HG02763 (cell line): ENCODE data around the gene IFT172.
"Not testable (repeated sequence)": the region's sequence is repeated elsewhere in the genome, so short reads cannot be mapped to it uniquely, and the experiment has no call there.

Experiments used
- ATAC-seq: cut with Tn5 transposase; IDR thresholded peaks from one replicate; pipeline ENCODE4 v1.9.1; 2021; ENCODE audit warnings: mild to moderate bottlenecking, moderate library complexity; ENCODE audit not compliant: unreplicated experiment

IFT172 gene, protein sequence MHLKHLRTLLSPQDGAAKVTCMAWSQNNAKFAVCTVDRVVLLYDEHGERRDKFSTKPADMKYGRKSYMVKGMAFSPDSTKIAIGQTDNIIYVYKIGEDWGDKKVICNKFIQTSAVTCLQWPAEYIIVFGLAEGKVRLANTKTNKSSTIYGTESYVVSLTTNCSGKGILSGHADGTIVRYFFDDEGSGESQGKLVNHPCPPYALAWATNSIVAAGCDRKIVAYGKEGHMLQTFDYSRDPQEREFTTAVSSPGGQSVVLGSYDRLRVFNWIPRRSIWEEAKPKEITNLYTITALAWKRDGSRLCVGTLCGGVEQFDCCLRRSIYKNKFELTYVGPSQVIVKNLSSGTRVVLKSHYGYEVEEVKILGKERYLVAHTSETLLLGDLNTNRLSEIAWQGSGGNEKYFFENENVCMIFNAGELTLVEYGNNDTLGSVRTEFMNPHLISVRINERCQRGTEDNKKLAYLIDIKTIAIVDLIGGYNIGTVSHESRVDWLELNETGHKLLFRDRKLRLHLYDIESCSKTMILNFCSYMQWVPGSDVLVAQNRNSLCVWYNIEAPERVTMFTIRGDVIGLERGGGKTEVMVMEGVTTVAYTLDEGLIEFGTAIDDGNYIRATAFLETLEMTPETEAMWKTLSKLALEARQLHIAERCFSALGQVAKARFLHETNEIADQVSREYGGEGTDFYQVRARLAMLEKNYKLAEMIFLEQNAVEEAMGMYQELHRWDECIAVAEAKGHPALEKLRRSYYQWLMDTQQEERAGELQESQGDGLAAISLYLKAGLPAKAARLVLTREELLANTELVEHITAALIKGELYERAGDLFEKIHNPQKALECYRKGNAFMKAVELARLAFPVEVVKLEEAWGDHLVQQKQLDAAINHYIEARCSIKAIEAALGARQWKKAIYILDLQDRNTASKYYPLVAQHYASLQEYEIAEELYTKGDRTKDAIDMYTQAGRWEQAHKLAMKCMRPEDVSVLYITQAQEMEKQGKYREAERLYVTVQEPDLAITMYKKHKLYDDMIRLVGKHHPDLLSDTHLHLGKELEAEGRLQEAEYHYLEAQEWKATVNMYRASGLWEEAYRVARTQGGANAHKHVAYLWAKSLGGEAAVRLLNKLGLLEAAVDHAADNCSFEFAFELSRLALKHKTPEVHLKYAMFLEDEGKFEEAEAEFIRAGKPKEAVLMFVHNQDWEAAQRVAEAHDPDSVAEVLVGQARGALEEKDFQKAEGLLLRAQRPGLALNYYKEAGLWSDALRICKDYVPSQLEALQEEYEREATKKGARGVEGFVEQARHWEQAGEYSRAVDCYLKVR (N-terminal part only)

DNA sequence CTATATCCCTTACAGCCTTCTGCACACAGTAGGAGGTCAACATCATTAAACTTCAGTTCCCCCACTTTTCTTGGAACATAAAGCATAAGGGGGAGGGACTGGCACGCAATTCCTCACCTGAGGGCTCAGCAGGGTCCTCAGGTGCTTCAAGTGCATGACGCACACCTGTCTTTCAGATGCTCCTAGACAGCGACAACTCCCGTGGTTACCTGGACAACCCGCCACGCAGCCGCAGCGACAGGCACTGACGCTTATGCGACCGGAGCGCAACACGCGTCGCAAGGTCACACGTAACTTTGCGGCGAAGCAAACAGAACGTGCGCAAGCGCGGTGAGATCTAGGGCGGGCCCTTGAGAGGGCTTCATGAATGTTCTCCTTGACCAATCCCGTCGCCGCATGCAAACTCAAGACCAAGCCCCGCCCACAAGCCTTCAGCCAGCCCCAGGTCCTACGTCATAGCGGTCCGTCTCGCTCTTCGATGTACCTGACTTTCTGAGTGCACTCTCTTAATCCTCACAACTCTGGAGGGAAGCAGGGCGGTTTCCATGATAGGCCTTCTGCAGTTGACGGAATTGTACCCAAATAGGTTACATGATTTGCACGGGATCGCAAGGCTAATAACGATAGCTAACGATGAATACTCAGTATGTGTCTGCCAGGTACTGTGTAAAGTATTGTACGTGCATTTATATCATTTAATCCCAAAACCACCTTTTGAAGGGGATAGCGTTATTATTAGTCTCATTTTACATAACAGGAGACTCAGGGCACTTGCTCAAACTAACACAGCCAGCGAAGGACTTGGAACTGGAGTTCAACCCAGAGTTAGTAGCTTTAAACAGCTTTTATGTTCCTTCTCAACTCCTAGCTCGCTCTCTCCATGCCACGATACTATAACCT, at the start of gene IFT172:
Gene IFT172 (minus strand): TSS at position 246 of the 900 bp plus-strand sequence. CDS start 90 bp downstream, at position 156.
- ATAC-seq = peak; percentile 90

DNA sequence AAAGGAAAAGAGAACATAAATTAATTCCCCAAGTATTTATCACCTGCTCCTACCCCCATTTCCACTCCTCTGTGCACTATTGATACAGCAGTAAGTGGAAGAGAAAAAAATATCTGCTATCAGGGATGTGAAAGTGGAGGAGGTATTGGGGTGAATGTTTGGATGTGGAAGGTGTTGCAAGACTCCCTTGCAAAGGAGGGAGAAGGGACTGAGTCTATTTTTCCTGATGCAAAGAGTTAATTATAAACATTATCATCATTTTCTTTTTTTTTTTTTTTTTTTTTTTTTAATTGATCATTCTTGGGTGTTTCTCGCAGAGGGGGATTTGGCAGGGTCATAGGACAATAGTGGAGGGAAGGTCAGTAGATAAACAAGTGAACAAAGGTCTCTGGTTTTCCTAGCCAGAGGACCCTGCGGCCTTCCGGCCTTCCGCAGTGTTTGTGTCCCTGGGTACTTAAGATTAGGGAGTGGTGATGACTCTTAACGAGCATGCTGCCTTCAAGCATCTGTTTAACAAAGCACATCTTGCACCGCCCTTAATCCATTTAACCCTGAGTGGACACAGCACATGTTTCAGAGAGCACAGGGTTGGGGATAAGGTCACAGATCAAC, 49.4 kb upstream of the IFT172 start:
- ATAC-seq = not testable (repeated sequence)

DNA sequence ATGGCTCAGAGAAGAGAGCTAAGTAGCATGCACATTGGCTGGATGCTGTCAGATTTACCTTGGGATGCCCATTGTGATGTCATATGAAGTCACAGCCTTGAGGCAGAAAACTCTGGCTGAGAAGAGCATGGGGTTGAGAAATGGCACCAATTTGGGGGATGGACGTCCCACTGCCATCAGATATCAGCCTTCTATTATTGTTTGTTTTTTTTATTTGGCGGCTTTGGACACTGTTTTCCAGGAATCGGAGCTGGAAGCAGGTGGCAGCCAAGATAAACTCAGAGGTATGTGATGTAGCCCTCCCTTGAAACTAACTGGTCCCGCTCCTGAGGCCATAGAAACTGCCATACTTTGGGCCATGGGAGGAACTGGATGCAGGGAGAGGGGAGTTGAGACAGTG, 47.7 kb upstream of the IFT172 start:
- no peak for ATAC-seq

DNA sequence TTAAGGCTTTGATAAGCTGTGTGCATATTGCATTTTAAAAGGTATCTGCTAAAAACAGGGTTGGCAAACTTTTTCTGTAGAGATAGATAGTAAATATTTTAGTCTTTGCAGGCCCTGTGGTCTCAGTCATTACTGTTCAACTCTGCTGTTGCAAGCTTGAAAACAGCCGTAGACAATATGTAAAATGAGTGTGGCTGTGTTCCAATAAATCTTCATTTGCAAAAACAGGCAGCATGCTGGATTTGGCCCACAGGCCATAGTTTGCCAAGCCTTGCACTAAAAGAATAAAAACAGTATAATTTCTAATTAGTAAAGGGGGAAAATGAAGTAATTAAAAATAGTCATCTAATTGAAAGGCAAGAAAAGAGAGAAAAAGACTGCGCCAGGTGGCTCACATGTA, 42.4 kb upstream of the IFT172 start:
- no peak for ATAC-seq

DNA sequence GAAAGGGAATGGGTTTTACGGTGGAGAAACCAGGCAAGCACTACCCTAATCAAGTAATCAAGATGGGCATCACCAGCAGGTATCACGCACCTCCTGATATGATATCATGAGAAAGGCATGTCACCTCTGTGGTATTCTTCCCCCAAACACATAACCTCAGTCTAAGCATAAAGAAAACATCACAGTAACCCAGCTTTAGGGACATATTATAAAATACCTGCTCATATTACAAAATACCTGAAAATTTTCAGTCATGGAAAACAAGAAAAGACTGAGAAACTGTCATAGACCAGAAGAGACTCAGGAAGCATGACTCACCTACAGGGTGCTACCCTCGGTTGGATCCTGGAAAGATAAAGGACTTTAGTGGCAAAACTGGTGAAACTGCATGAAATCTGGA, 37.6 kb upstream of the IFT172 start:
- no peak for ATAC-seq

DNA sequence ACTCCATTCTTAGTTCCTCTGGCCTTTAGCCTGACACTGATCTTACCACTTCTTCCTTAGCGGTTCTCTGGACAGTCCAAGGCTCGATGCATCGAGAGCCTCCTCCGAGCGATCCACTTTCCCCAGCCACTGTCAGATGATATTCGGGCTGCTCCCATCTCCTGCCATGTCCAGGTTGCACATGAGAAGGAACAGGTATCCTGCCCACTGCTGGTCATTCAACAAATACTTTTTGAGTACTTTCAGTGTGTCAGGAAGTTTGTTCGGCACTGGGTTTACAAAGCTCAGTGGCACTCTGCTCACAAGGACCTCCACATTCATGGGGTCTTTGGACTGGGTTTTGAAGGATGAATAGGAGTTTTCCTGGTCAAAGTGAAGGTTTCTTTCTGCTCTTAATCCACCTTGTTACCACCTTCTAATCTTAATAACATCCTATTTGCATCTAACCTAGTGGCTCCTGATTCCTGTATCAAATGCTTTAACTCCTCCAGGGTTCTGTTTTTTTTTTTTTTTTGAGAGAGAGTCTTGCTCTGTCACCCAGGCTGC, 32.9 kb upstream of the IFT172 start:
- ATAC-seq = no peak

DNA sequence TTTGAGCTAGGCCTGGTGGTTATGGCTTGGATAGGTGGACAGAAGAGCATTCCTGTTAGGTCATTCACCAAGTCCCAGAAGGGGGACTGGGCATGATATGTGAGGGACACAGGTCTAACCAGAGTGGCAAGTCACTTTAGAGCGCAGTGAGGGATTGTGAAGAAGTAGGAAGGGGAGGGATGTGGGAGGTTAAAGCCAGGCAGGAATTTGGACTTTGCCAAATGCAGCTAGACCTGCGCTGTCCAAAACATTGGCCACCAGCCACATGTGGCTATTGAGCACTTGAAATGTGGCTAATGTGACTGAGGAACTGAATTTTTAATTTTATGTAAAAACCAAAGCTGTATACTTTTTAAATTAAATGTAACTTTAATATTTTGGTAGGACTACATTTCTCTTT, 30.8 kb upstream of the IFT172 start:
- ATAC-seq = no peak

DNA sequence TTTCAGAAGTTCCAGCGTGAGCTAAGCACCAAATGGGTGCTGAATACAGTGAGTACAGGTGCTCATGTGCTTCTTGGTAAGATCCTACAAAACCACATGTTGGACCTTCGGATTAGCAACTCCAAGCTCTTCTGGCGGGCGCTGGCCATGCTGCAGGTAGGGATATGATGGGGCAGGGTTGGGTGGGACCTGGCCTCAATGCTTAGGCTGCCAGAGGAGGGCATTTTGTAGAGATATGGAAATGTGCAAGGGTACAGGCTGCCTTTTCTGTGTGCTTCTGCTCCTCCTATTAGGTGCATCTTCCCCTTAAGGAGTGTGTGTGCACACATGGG, 29.2 kb upstream of the IFT172 start:
- no peak for ATAC-seq

DNA sequence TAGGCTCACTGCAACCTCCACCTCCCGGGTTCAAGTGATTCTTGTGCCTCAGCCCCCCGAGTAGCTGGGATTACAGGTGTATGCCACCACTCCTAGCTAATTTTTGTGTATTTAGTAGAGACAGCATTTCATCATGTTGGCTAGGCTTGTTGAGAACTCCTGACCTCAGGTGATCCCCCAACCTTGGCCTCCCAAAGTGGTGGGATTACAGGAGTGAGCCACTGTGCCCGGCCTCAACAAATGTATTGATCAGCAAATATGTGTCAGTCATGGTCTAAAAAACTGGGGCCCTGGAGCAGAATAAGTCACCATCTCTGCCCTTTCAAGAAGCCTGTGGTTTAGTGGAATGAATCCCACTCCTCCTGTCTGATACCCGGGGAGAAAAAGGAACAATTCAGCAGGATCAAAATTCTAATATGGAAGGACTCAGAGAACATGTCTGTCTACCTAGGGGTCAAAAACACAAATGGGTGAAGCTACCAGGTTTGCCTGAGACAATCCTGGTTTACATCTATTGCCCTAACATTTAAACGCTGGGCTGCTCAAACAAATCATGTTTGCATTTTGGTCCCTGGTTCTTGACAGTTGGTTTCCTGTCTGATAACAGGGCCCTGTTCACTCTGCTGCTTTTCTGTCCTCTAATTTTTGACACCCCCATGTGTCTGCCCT, 28.7 kb upstream of the IFT172 start:
- ATAC-seq = no peak

DNA sequence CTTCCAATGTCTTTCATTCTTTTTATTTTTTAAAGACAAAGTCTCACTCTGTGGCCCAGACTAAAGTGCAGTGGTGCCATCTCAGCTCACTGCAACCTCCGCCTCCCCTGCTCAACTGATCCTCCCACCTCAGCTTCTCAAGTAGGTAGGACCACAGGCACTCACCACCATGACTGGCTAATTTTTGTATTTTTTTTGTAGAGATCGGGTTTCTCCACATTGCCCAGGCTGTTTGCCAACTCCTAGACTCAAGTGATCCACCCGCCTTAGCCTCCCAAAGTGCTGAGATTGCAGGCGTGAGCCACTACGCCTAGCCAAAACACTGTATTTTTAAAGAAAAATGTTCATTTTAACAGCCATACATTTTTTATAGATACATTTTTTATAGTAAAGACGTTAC, 19.8 kb upstream of the IFT172 start:
- ATAC-seq = no peak

DNA sequence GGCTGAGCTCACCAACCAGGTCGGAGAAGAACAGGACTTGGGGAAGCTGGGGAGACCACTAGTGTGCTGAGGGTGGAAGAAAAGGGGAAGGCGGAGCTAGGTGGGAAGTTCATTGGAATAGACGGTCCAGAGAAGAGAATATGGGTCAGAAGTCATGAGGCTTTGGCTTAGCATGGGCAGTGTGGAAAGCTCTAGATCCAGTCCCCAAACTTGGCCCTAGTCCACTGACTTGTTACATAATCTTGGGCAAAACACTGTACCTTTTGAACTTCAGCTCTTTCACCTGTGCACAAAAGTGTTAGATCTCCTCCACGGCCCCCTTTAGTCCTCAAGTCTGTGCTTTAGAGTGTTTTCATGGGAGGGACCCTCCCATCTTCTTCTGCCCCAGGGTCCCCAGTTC, 17.8 kb upstream of the IFT172 start:
- no peak for ATAC-seq

DNA sequence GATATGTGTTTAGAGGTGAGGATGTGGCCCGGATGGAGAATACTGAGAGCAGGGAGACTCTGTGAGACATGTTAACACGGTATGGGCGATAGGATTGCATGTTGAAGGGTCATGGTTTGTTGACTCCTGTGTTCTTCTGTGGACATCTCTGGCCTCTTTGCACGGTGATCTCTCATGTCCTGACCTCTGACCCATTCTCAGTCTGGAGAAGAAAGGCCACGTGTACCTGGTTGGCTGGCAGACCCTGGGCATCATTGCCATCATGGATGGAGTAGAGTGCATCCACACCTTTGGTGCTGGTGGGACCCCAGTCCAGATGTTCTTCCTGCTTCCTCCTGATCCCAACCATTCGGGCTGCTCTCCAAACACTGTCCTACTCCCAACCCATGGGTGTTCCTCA, 17.0 kb upstream of the IFT172 start:
- no peak for ATAC-seq

DNA sequence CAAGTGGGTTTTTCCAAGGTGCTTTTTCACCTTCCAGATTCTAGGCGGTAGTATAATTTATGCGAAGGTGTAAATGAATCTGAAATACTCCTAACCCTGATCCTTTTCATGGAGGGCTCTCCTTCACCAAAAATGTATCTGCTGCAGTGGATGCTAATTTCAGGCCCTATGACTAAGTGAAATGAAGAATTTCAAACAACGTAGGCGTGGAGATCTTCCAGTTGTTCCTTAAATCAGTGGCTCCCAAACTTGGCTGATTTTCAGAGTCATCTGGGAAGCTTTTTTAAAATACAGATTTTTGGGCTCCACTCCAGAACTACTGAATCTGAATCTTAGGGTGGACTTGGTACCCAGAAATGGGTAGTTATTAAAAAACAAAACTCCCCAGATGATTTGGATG, 12.6 kb upstream of the IFT172 start:
- ATAC-seq = no peak

DNA sequence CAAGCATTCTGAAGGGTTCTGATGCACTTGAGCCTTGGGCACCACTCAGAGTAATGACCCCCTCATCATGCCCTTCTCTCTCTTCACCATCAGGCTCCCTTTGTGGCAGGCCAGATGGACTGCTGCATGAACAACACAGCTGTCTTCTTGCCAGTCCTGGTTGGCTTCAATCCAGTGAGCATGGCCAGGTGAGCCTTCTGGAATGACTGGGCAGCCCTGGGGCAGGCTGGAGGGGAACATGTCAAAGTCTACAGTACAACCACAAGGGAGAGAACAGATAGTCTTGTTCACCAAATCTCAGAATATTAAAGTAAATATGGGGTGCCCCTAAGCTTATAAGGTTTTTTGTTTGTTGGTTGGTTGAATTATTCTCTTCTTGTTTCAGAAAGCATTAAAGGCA, 11.5 kb upstream of the IFT172 start:
- no peak for ATAC-seq

DNA sequence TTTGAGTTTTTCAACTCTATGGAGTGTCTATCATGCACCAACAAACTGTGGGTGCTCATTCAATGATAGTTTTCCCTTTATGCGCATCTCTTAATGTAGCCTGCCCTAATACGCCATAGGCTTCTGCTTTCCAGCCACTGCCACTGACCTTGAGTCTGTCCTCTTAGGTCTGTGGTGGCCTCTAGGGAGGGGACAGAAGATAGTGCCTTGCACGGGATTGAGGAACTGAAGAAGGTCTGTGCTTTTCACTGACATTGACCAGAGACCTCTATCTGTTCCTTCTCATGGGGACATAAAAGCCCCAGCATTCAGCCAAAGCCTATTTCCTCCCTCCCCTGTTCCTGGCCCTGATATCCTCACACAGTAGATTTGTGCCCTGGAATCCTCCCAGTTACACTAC, 9.4 kb upstream of the IFT172 start:
- ATAC-seq = no peak

DNA sequence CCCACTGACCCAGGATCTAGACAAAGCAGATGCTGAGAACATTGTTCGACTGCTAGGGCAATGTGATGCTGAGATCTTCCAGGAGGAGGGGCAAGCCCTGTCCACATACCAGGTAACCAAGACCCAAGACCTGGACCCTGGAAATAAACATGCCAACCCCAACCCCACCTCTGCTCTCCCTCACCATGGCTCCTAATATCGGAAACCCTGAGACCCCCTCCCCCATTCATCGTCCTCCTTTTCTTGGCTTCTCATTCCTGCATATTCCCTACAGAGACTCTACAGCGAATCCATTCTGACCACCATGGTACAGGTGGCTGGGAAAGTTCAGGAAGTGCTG, 7.7 kb upstream of the IFT172 start:
- no peak for ATAC-seq

DNA sequence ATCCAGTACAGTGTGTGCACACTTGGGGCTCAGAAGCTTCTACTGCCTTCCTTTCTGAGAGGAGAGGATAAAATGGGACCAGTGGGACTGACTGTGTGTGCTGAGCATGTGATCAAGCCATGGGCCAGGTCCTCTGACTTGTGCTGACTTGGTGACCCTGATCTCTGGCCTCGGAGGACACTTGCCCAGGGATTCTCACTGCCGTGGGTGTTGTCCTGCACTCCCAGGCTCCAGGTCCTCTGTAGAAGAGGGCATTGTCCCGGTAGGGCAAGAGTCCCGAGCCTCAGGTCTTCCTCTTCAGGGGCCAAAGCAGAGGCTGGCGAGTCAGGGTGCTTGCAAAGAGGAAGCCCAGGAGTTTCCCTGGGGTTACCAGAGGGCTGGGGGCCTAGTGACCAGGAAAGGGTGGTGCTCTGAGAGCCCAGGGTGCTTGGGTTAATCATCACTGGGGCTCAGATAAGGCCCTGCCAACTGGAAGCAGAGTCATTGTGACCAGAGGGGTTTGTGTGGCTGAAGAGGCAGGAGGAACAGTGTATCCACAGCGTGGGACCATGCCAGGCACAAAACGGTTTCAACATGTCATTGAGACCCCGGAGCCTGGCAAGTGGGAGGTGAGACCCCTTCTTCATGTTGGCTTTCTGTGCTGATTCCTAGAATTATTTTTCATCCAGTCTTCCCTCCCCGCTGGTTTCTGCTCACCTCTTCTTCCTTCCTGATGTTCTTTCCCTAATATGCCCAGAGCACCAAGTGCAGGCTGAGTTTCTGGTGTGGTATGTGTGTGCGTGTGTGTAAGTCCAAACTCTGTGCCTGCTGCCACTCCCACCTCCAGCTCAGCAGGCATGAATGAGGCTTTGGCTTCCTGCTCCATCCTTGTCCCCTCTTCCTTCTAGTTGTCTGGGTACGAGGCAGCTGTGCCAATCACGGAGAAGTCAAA, 7.1 kb upstream of the IFT172 start, which contains the start of gene GCKR:
Gene GCKR (plus strand): TSS at position 483 of the 931 bp plus-strand sequence. CDS start 66 bp downstream, at position 549.
- ATAC-seq = no peak

DNA sequence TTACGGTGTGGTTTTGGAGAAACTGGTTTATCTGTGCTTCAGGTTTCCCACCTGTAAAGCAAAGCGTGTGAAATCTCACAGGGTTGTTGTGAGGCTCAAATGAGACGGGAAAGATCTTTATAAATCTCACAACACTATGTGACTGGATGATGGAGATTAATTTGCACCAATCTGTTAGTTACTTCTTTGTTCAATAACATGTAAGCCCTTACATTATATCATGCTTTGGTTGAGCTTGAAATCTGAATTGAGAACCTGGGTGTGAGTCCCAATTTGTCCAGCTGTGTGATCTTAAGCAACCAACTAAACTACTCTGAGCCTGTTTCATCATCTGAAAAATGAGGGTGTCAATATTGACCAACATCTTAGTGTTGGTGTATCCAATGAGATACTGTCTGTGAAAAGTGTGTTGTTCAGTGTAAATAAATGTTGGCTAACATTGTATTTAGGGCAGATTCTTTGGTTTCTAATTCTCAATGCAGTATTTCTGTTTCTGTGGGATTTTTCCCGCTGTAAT, 6.4 kb upstream of the IFT172 start:
- ATAC-seq = no peak
